GM19035 (cell line): Measurements from ENCODE around the gene NCAM2.
"Not testable (repeated sequence)": the region's sequence is repeated elsewhere in the genome, so short reads cannot be mapped to it uniquely, and the experiment has no call there.

Experiments used
- ATAC-seq: cut with Tn5 transposase; IDR thresholded peaks from one replicate; pipeline ENCODE4 v1.9.1; 2021; ENCODE audit not compliant: unreplicated experiment

The NCAM2 gene

DNA sequence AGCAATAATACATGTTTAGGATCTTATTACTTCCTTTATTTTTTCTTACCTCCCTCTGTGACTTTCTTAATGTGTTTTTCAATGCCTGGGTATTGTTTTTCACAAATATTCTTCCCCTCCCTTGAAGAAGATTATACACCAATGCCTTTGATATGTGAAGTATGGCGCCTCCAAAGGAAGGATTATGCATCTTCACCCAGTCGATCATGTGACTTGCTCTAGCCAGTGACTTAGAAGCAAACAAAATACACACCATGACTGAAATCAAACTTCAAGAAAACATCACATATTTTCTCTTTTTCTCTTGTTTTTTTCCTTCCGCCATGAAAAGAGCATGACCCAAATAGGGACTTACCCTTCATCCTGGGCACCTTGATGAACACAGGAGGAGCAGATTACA is 297.1 kb downstream of the NCAM2 start:
- no peak for ATAC-seq

DNA sequence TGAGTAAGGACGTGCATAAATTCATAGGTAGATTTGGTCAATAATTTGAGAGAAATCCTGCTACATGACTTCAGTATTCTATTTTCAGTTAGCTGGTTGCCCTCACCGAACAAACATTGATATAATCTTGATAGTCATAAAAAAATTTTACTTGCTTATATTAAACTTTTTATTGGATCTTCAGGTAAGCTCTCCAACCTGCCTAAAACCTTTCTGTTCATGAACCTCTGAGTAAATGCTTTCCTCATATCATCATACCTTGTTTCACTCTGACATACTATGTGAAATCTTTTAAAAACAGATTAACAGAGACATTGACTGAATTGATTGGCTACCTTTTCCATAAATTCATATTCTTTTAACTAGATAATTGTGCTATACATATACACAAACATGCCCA is 299.0 kb downstream of the NCAM2 start:
- no peak for ATAC-seq

DNA sequence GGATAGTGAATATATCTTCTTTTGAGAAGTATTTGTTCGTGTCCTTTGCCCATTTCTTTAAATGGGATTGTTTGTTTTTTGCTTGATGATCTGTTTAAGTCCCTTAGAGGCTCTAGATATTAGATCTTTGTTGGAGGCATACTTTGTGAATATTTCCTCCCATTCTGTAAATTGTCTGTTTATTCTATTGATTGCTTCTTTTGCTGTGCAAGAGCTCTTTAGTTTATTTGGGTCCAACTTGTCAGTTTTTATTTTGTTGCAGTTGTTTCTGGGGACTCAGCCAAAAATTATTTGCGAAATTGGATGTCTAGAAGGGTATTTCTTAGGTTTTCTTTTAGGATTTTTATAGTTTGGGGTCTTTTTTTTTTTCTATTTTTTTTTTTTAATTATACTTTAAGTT is 302.8 kb downstream of the NCAM2 start:
- no peak for ATAC-seq

DNA sequence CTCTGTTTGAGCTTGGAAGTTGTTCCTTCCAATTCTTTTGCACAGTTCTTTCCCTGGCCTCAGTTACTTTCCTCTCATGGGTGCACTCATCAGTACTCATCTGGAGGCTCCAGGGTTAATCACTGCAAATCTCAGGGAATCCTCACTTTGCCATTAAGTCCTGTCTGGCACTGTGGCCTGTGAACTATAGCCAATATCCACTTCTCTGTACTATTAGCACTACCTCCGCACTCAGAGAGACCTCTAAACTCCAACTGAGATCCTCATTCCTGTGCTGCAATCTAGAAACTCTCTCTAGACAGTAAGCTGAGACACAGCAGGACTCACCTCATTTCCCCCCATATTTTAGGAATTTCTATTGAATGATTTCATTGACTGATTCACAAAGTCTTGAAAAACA is 311.3 kb downstream of the NCAM2 start:
- ATAC-seq: no peak

DNA sequence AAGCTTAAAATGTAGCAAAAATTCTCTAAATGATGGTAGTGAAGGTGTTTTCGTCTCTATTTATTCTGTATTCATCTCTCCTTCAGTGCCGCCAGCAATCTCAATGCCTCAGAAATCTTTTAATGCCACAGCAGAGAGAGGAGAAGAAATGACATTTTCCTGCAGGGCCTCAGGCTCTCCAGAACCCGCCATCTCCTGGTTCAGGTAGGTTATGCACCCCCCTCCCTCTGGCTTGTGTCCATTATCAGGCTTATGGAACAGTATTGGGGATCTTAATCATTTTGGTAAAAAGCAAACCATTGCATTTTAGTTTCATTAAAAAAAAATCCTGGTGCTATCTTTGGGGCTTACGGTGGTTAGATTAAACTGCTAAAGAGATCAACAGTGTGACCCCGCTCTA is 326.1 kb downstream of the NCAM2 start:
- ATAC-seq: no peak

DNA sequence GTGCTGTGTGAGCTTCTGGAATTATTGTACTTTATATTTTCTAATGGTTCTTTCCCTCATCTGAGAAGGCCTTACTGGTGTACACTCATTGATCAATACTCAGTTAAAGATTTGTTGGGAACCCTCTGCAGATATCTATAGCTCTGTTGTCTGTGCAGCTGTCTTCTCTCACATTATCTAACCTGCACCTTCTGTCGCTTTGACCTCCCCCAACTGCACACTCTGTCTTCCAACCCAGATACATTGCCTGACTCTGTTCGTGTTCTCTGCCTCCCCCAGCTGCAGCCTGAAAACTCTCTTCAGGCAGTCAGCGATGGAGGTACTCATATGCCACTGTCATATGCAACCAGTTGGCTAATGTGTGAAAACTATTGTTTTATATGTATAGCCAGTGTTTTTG is 334.3 kb downstream of the NCAM2 start:
- no peak for ATAC-seq

DNA sequence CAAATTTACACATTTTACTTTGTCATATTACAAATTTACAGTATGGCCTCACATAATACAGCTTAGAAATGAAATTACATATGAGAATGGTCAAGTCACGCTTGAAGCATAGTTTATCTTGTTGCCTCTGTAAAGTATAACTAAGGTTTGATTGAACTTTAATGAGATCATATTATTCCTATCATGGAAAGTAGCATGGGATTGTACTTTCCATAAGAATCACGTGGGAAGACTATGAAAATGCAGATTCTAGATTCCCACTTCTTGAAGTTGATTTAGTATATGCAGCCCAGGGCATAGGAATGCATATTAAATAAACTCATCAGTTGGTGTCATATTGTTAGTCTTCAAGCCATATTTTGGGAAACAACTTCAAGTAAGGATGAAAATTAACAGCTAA is 342.8 kb downstream of the NCAM2 start:
- ATAC-seq: no peak

DNA sequence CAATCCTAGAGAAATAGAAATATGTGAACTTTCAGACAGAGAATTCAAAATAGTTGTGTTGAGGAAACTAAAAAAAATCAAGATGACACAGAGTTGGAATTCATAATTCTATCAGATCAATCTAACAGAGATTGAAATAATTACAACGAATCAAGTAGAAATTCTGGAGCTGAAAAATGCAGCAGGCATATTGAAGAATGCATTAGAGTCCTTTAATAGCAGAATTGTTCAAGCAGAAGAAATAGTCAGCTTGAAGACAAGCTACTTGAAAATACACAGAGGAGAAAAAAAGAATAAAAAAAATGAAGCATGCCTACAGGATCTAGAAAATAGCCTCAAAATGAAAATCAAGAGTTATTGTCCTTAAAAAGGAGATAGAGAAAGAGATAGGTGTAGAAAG is 347.1 kb downstream of the NCAM2 start:
- ATAC-seq: no peak

DNA sequence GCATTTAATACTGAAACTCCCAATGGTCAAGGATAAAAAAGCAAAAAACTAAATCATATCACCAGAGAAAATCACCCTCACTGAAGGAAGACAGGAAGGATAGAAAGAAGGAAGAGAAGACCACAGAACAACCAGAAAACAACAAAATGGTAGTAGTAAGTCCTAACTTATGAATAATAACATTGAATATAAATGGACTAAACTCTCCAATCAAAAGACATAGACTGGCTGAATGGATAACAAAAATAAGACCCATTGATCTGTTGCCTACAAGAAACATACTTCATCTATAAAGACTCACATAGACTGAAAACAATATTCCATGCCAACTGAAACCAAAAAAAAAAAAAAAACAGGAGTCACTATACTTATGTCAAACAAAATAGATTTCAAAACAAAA is 347.7 kb downstream of the NCAM2 start:
- ATAC-seq: no peak

DNA sequence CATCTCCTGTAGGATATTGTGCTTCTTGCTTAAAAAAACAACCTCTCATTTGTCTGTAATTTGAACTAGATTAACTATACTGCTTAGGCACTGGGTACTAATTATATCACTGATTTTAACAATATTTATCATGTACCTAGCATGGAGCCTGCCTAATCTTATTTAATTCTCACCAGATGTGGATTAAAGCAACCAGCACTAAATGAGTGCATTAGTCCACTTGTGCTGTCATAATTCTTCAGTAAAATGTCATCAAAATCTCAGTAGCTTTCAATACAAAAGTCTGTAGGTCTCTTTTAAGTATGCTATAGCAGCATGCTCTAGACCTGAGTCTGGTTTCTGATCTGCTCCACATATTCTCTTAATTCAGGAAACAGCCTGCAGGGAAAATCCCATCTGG is 368.1 kb downstream of the NCAM2 start:
- ATAC-seq: no peak

DNA sequence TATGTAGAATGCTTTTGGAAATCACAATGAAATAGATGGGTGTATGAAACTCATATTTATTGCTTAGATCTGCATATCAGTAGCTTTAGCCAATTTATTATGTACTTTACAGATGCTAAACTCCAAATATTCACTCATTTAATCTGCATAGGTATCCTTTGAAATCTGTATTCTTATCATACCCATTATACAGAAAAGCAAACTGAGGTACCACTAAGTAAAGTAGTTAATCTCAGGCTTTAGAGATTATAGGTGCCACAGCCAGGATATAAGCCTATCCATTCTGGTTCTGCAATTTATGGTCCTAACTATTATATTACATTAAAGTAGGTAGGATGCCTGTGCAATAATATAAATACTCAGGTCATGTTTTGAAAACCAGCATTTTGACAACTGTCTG is 369.4 kb downstream of the NCAM2 start:
- ATAC-seq: no peak

DNA sequence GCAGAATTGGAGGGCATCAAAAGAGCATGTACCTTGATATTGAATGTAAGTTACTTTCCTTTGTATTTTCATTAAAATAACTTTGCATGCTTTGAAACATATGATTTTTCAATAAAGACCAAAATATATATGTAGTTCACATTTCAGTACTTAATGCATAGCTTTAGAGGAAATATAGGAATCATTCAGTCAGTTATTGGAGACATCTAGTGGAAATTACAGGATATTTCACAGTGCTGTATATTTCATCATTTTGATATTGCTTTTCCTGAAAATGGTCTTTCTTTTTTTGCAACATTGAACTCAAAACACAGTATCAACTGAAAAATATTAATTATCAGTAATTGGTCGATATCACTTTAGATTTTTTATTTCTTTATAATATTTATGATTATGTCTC is 375.8 kb downstream of the NCAM2 start:
- ATAC-seq: no peak

DNA sequence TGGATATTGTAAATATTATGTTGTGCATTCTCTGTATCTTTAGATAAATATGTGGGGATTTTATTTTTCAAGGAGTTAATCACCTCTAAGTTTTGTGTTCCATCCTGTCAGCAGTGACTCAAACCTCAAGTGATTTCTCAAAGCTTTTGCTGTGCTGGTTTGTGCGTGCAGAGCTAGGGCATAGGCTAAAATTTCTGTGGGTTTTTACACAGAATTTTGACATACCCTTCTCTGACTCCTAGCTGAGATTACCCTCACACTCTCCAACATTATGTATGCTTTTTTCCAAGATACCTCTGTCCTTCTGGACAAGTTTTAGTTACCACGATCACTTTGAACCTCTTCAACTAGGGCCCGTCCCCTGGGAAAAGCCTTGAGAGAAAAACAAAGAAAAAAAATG is 384.9 kb downstream of the NCAM2 start:
- ATAC-seq: no peak

DNA sequence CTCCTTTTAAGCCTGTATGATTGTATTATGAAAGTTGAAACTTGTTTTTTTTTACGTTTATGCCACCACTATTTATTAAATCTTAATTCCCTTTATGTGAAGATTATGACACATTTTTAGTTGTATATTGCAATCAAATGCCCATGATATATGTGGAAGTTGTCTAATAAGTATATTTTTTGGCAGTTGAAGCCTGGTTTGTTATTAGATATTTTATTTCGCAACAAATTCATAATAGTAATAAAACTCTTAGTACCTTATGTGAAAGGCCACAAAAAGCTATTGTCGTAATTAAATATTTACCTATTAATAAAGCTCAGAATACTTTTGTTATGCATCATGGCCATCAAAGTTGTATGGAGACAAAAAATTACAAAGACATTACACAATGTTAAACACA is 386.8 kb downstream of the NCAM2 start:
- ATAC-seq: no peak

DNA sequence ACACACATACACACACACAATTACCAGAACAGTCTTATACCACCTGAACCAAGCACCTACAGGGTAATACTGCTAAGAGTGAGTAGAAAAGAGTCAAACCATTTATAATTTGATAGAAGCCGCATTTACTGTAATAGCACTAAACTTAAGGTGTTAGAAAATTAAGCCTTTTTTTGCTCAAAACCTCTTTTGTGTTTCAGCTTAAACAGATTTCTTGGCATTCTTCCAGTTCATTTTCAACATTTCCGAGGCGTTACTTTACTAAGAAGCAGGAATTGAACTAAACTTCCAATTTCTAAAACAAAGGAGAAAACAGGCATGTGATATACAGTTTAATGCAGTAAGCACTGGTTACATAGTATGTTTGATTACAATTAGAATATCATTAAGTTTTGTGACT is 387.2 kb downstream of the NCAM2 start:
- ATAC-seq: no peak

DNA sequence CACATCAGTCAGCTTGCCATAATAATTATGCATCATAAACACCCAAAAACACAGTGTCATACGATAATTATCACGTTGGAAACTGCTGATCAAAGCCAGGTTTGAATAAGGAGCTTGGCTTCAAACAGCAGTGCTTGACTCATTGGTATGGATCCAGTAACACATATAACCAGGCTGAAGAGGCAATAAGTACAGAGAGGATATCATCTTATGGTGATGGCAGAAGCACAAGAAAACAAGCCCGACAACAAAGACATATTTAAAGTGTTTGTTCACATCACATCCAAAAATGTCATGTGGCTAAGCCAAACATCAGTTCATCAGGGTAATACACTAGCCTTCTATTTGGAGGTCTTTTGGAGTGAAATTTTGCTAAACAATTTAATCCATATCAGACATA is 389.7 kb downstream of the NCAM2 start:
- no peak for ATAC-seq

DNA sequence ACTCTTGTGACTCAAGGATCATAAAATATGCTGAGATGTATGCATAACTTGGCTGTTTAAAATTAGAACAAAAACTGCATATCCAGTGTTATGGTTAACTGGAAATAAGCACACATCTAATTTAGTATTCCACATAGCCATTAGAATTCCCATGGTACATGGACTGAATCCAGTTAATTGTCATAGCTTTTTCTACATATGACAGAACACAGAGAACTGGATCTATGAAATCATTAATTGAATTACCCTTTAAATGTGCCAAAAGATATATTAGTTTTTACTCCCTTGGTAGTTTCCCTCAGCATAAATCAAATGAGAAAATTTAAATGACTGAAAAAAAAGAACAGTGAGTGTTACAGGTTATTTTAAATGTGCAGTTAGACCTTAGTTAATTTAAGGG is 395.9 kb downstream of the NCAM2 start:
- no peak for ATAC-seq

DNA sequence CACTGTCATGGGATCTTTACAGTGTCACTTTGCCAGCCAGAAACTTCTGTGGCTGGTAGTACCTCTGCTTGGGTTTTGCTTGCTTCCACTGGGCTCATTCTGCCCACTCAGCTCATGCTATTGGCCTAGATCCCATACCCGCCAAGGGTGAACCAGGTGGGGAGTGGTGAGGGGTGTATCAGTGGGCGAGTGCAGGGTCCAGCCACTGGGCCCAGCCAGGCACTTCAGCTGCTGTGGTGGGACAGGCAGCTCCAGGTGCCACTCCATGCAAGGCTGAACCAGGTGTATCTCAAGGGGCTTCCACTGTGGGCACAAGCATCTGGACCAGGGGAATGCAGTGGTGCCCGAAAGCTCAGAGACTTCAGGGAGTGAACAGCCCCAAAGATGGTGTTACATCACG is 398.2 kb downstream of the NCAM2 start:
- no peak for ATAC-seq

DNA sequence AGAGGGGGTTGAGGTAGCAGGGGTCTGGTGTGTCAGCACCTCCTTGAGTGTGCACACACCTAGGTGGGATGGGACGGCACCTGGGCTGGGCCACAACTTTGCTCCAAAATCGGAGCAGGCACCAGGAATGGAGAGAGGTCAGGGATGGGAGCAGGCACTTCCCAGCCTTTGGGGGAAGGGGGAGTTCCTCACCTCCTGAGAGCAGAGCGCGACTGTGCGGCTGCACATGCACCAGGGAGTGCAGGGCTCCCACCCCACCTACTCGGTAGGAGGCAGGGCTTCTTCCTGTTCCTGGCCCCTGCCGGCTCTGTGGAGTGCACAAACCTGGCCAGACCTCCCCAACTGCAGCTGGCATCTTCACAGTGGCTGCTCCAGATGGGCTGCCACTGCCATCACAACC is 399.3 kb downstream of the NCAM2 start:
- ATAC-seq: no peak

DNA sequence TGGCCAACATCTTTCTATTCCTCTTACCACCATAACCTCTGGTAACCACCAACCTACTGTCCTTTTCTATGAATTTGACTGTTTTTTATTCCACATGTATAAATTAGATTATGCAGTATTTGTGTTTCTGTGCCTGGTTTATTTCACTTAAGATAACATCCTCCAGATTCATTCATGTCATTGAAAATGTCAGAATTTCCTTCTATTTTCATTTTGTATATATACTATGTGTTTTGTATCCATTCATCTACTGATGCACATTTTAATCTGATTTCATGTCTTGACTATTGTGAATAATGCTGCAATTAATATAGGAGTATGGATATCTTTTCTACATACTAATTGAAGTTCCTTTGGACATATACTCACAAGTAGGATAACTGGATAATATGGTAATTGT is 403.2 kb downstream of the NCAM2 start:
- no peak for ATAC-seq

DNA sequence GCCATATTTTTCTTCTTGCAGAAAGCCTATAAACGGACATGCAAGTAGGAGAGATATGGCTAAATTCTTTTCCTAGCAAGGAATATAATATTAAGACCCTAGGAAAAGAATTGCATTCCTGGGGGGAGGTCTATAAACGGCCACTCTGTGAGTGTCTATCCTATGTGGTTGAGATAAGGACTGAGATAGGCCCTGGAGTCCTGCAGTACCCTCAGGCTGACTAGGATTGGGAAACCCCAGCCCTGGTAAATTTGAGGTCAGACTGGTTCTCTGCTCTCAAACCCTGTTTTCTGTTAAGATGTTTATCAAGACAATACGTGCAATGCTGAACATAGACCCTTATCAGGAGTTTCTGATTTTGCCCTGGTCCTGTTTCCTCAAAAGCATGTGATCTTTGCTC is 404.0 kb downstream of the NCAM2 start:
- ATAC-seq: not testable (repeated sequence)

DNA sequence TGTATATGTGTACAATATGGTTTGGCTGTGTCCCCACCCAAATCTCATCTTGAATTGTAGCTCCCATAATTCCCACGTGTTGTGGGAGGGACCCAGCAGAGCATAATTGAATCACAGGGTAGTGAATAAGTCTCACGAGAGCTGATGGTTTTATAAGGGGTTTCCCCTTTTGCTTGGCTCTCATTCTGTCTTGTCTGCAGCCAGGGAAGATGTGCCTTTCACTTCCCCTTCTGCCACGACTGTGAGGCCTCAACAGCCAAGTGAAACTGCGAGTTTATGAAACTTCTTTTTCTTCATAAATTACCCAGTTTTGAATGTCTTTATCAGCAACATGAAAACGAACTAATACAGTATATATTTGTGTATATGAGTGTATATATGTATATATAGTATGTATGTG is 406.1 kb downstream of the NCAM2 start:
- ATAC-seq: not testable (repeated sequence)

DNA sequence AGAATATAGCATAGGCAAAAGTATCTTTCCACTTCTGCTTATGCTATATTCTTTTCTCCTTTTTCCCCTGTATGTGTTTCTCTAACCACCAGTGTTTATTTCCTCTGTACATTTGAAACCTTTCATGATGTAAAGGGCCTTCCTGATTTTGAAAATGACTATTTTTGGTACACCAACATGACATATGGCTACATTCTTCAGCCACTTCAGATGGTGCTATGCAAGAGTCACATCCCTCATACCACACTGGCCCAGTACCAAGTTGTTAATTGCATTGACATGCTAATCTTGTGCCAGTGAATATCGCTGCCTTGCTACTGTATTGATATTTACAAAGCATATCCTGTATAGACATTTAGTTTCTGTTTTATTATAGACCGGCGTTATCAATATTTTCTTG is 408.7 kb downstream of the NCAM2 start:
- no peak for ATAC-seq

DNA sequence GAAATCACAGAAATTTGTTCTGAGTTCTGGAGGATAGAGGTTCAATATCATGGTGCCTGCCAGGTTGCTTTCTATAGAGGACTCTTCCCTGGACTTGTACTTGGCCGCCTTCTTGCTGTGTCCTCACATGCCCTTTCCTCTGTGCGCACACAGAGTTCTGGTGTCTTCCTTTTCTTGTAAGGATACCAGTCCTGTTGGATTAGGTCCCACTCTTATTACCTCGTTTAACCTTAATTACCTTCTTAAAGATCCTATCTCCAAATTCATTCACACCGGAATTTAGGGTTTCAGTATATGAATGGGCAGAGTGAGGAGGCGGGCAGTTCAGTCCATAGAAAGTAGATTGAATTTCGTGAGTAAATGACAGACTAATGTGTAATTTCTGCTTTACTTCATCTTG is 413.9 kb downstream of the NCAM2 start:
- no peak for ATAC-seq
